ENCODE data around the gene CD302.

DNA sequence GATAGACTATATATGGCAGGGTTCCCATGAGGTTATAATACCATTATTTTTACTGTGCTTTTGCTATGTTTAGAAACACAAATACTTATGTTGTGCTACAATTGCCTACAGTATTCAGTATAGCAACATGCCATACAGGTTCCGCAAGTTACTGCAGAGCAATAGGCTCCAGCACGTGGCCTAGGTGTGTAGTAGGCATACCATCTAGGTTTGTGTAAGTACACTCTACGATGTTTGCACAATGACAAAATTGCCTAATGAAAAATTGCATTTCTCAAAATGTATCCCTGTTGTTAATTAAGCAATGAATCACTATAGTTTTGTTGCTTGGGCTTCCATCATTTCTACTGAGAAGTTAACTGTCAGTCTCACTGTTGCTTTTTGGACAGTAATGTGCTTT, 9.8 kb downstream of the CD302 start:
- TF ChIP-seq, protein P1, sequence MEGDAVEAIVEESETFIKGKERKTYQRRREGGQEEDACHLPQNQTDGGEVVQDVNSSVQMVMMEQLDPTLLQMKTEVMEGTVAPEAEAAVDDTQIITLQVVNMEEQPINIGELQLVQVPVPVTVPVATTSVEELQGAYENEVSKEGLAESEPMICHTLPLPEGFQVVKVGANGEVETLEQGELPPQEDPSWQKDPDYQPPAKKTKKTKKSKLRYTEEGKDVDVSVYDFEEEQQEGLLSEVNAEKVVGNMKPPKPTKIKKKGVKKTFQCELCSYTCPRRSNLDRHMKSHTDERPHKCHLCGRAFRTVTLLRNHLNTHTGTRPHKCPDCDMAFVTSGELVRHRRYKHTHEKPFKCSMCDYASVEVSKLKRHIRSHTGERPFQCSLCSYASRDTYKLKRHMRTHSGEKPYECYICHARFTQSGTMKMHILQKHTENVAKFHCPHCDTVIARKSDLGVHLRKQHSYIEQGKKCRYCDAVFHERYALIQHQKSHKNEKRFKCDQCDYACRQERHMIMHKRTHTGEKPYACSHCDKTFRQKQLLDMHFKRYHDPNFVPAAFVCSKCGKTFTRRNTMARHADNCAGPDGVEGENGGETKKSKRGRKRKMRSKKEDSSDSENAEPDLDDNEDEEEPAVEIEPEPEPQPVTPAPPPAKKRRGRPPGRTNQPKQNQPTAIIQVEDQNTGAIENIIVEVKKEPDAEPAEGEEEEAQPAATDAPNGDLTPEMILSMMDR (IDR thresholded peaks at IDR 0.05; ENCODE audit: insufficient read depth, low read length, poor library complexity, severe bottlenecking), result no peak
- TF ChIP-seq EZH2phosphoT487 (conservative IDR thresholded peaks at IDR 0.05; ENCODE audit: low read length), result no peak

All from SU-DHL-6 (cell line).